IPS-11a (cell line): Measurements from ENCODE around the gene NOLC1.
"Not testable (repeated sequence)": the region's sequence is repeated elsewhere in the genome, so short reads cannot be mapped to it uniquely, and the experiment has no call there.

Experiments used
- H3K4me3 ChIP-seq: one replicate; pipeline ENCODE4 v1.5.1; 2013; ENCODE audit warnings: low read depth, low read length, control low read depth

Gene NOLC1

DNA sequence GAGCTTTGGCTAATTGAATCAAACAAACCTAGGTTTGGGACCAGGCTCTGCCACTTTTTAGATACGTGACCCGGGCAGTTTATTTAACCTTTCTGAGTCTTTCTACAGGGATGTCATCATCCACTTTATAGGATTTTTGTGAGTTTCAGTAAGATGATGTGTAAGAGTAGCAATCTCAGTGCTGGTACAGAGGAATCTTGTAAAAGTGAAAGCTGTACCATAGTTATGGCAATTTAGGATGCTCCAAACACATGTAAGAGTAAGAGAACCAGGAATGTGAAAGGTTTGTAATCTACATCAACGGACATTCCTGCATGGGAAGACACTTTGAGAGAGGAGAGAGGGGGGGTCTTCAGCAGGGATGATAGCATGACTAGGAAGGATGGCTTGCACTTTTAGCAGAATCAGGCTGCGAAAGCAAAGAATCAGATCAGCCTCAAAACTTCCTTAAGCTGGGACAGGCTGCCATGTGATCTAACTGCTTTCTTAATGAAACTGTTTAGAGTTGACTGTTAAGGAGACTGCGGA is 968 bp downstream of the NOLC1 start:
- H3K4me3 ChIP-seq, result peak overlapping the region; percentile 97

GRCh38 chr10:102154466-102155116 is 2.4 kb downstream of the NOLC1 start:
- H3K4me3 ChIP-seq, result no peak overlapping the region

DNA sequence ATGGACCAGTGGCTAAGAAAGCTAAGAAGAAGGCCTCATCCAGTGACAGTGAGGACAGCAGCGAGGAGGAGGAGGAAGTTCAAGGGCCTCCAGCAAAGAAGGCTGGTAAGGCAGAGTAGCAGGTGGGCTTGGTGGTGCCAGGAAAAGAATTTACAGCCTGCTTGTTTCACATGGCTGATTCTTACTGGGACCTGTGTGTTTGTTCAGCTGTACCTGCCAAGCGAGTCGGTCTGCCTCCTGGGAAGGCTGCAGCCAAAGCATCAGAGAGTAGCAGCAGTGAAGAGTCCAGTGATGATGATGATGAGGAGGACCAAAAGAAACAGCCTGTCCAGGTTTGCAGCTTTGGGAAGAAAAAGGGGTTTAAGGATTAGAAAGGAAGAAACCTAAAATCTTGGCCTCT is 5.0 kb downstream of the NOLC1 start:
- H3K4me3 ChIP-seq, result no peak overlapping the region

DNA sequence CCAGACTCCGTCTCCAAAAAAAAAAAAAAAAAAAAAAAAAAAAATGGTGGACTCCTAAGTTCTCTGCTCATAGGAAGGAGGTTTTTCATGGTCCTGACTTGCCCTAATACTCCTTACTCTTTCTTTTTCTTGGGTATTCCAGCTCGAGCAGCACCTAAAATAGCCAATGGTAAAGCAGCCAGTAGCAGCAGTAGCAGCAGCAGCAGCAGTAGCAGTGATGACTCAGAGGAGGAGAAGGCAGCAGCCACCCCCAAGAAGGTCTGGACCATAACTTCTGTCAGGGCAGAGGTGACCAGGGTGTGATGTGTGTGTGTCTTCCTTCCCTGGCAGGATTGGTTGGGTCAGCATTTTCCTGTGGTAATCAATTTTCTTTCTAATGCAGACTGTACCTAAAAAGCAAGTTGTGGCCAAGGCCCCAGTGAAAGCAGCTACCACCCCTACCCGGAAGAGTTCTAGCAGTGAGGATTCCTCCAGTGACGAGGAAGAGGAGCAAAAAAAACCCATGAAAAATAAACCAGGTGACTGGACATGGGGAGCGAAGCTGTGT is 6.9 kb downstream of the NOLC1 start:
- no peak overlapping the region for H3K4me3 ChIP-seq

DNA sequence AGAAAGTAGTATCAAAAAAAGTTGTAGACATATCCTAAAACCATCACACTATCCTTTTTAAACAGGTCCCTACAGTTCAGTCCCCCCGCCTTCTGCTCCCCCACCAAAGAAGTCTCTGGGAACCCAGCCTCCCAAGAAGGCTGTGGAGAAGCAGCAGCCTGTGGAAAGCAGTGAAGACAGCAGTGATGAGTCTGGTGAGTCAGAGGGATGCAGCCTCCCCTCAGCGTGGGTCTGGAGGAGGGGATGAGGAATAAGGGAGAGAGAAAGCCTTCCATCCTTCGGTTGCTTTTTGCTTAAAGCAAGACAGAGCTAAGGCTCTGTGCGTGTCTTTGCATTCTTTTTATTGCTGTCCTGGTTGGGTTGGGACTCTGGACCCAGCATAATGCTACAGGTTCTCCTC is 7.6 kb downstream of the NOLC1 start:
- no peak overlapping the region for H3K4me3 ChIP-seq

- H3K4me3 ChIP-seq, result no peak overlapping the region
Measured at GRCh38 chr10:102163342-102163989, 11.3 kb downstream of the NOLC1 start.

- H3K4me3 ChIP-seq, result no peak overlapping the region
Measured at GRCh38 chr10:102167861-102168260, 15.7 kb downstream of the NOLC1 start.

DNA sequence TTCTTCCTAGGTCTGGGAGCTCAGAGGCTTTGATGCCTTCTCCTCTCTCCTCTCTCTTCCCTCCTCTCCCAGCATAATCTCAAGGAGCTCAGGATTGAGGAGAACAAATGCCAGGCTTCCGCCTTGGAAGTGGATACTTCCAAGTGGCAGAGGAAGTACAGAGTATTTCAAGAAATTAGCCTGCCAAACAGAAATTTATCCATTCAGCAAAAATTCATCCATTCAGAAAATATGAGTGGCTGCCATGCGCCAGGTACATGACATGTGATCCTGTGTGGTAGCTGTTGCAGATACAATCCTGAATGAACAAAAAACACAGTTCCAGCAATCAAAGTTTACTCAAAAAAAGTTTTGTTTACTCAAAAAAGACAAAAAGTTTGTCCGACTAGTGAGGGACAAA is 18.4 kb downstream of the NOLC1 start:
- no peak overlapping the region for H3K4me3 ChIP-seq

GRCh38 chr10:102172288-102172687 is 20.1 kb downstream of the NOLC1 start:
- no peak overlapping the region for H3K4me3 ChIP-seq

DNA sequence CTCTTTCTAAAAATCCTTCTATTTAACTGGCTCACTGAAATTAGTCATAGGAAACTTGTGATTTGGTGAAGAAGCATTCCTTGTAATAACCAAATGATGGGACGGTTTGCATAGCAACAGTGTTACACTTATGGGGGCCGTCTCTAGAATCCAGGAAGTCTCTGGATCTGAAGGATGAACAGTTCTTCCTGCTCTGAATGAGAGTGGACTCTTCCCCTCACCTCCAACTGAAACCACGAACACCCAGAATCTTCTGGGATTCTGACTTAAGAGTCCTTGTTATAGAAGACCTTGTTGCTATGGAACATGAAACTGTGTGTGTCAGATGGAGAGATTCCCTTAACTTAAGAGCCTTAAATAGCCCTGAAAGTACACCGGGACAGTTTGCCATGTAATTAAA is 23.2 kb downstream of the NOLC1 start:
- H3K4me3 ChIP-seq, result no peak overlapping the region

GRCh38 chr10:102184606-102185005 is 32.4 kb downstream of the NOLC1 start:
- no peak overlapping the region for H3K4me3 ChIP-seq

- H3K4me3 ChIP-seq, result no peak overlapping the region
Measured at GRCh38 chr10:102185272-102185671, 33.1 kb downstream of the NOLC1 start.

DNA sequence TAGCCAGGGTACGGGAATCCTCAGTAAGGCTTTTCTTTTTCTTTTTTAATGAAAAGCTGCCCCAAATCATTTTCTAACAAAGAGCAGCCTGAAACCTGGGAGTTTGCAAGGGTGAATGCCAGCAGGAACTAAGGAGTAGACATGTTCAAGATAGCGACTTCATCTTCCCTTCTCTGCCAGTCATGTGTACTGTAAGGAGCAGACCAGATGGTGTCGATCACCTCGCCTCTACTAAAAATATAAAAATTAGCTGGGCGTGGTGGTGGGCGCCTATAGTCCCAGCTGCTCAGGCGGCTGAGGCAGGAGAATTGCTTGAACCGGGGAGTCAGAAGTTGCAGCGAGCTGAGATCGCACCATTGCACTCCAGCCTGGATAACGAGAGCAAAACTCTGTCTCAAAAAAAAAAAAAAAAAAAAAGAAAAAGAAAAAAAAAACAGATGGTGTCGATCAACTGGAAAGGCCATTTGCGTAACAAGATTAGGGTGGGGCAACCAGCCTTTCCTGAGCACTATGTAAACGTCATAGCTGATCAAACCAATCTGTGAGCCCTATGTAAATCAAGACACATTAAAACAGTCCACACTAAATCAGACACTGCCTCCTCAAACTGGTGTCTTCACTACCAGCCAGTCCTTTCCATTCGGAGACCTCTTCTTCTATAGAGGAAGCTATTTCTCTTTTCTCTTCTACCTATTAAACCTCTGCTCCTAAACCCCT is 33.8 kb downstream of the NOLC1 start:
- H3K4me3 ChIP-seq, result no peak overlapping the region

- no peak overlapping the region for H3K4me3 ChIP-seq
Measured at GRCh38 chr10:102188298-102188940, 36.2 kb downstream of the NOLC1 start.

DNA sequence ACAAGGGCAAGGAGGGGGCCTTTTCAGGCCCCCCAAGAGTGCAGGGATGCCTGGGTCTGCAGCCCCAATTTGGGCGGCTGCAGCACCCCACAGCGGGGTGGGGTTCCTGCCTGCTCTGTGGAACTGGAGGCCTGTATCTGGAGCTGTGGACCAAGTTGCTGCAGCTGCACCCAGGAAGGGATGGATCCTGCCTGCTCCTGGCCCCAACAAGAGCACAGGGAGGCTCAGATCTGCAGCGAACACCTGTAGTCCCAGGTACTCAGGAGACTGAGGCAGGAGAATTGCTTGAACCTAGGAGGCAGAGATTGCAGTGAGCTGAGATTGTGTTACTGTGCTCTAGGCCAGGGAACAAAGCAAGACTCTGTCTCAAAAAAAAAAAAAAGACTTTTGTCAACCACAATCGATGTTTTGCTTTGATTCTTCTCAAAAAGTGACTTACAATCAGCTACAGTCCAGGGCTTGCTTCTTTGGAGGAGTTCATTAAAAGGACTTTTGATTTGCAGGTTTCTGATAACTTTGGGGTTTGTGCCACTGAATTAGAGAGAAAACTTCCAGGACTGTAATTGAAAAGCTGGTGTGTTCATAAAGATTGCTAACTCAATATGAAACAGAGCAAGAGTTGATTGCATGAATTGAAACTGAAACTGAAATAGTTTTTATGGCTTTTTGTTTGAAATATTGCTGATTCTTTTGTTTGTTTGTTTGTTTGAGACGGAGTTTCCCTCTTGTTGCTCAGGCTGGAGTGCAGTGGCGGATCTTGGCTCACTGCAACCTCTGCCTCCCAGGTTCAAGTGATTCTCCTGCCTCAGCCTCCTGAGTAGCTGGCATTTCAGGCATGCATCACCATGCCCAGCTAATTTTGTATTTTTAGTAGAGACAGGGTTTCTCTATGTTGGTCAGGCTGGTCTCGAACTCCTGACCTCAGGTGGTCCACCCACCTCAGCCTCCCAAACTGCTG is 37.0 kb downstream of the NOLC1 start:
- H3K4me3 ChIP-seq, result not testable (repeated sequence)

- no peak overlapping the region for H3K4me3 ChIP-seq
Measured at GRCh38 chr10:102191956-102192355, 39.8 kb downstream of the NOLC1 start.

GRCh38 chr10:102195296-102195870 is 43.2 kb downstream of the NOLC1 start:
- H3K4me3 ChIP-seq, result no peak overlapping the region

GRCh38 chr10:102196893-102197292 is 44.7 kb downstream of the NOLC1 start:
- H3K4me3 ChIP-seq, result no peak overlapping the region

GRCh38 chr10:102198027-102198426 is 45.8 kb downstream of the NOLC1 start:
- H3K4me3 ChIP-seq, result no peak overlapping the region
